ENCODE data around the gene GOLGA8B. TPM values are rescaled to one million over a fixed set of nuclear protein-coding genes. Genes with fewer than 3 reads are reported as not detected.

GOLGA8B gene
- total RNA-seq, 1 experiment from 2014 or later, result 67.3 TPM

GRCh38 chr15:34620142-34620541, 36.7 kb upstream of the GOLGA8B start:
- Histone ChIP-seq H3K27me3 (ENCODE audit: insufficient read depth, low read depth) (no peaks in the 10 kb centered on the region), H3K4me1 (replicated peaks; ENCODE audit: insufficient read depth) (no peaks in the 10 kb centered on the region), H3K4me3 (no peak overlapping the region), H3K79me2 (ENCODE audit: low read depth) (no peaks in the 10 kb centered on the region), H3K9me3 (ENCODE audit: insufficient read depth, low read depth) (no peaks in the 10 kb centered on the region), H3K9me2 (ENCODE audit: insufficient read depth) (no peaks in the 10 kb centered on the region), H4K20me1 (ENCODE audit: insufficient read depth) (no peaks in the 10 kb centered on the region), H3K36me3 (ENCODE audit: low read depth) (no peaks in the 10 kb centered on the region), H3K4me2 (no peak overlapping the region), H3K27ac (no peak overlapping the region), H2AFZ (no peak overlapping the region), H3F3A (ENCODE audit: insufficient read depth, low read depth) (no peaks in the 10 kb centered on the region)
- no peak for DNase-seq
- ChIA-PET POLR2A (ENCODE audit: unreplicated experiment) (no interaction called here), CTCF (no interaction called here)
- no TSS peak for BruUV-seq (replicated peaks)
- intact Hi-C loops (cut with micrococcal nuclease; ENCODE audit: unreplicated experiment), result loop anchor here (2.0 kb wide), 1 partner anchor 301 kb away; no protein-coding TSS in a partner anchor
- no peak for TF ChIP-seq CTCF (conservative IDR thresholded peaks at IDR 0.05)
- TF ChIP-seq EZH2 (IDR thresholded peaks at IDR 0.05; ENCODE audit: low read depth), result no peak

GRCh38 chr15:34619151-34619550, 35.7 kb upstream of the GOLGA8B start:
- H3K27ac ChIP-seq, result no peak overlapping the region
- intact Hi-C loops (cut with micrococcal nuclease; ENCODE audit: unreplicated experiment), result no loop called here
- no peak overlapping the region for H3K4me3 ChIP-seq
- H3K4me2 ChIP-seq, result no peak overlapping the region
- H3K27me3 ChIP-seq (ENCODE audit: insufficient read depth, low read depth), result no peaks in the 10 kb centered on the region
- H3K36me3 ChIP-seq (ENCODE audit: low read depth), result no peaks in the 10 kb centered on the region
- no peaks in the 10 kb centered on the region for H3K79me2 ChIP-seq (ENCODE audit: low read depth)
- DNase-seq, result no peak
- no peaks in the 10 kb centered on the region for H3K4me1 ChIP-seq (replicated peaks; ENCODE audit: insufficient read depth)
- ChIA-PET POLR2A (ENCODE audit: unreplicated experiment) (no interaction called here), CTCF (no interaction called here)
- no peaks in the 10 kb centered on the region for H3K9me2 ChIP-seq (ENCODE audit: insufficient read depth)
- no peaks in the 10 kb centered on the region for H3K9me3 ChIP-seq (ENCODE audit: insufficient read depth, low read depth)
- no TSS peak for BruUV-seq (replicated peaks)
- H3F3A ChIP-seq (ENCODE audit: insufficient read depth, low read depth), result no peaks in the 10 kb centered on the region
- no peak overlapping the region for H2AFZ ChIP-seq
- no peaks in the 10 kb centered on the region for H4K20me1 ChIP-seq (ENCODE audit: insufficient read depth)
- no peak for TF ChIP-seq EZH2 (IDR thresholded peaks at IDR 0.05; ENCODE audit: low read depth)
- no peak for TF ChIP-seq CTCF (conservative IDR thresholded peaks at IDR 0.05)

GRCh38 chr15:34618073-34618472, 34.6 kb upstream of the GOLGA8B start:
- ChIA-PET CTCF (no interaction called here), POLR2A (ENCODE audit: unreplicated experiment) (no interaction called here)
- no TSS peak for BruUV-seq (replicated peaks)
- Histone ChIP-seq H3K79me2 (ENCODE audit: low read depth) (no peaks in the 10 kb centered on the region), H3K27ac (no peak overlapping the region), H3K9me3 (ENCODE audit: insufficient read depth, low read depth) (no peaks in the 10 kb centered on the region), H3K27me3 (ENCODE audit: insufficient read depth, low read depth) (no peaks in the 10 kb centered on the region), H3F3A (ENCODE audit: insufficient read depth, low read depth) (no peaks in the 10 kb centered on the region), H3K4me2 (no peak overlapping the region), H3K36me3 (ENCODE audit: low read depth) (no peaks in the 10 kb centered on the region), H3K4me3 (no peak overlapping the region), H3K9me2 (ENCODE audit: insufficient read depth) (no peaks in the 10 kb centered on the region), H3K4me1 (replicated peaks; ENCODE audit: insufficient read depth) (no peaks in the 10 kb centered on the region), H2AFZ (no peak overlapping the region), H4K20me1 (ENCODE audit: insufficient read depth) (no peaks in the 10 kb centered on the region)
- DNase-seq, result no peak
- TF ChIP-seq EZH2 (IDR thresholded peaks at IDR 0.05; ENCODE audit: low read depth) (no peak), CTCF (conservative IDR thresholded peaks at IDR 0.05) (no peak)
- intact Hi-C loops (cut with micrococcal nuclease; ENCODE audit: unreplicated experiment), result no loop called here

All from PC-9 (cell line).